Measurements from ENCODE around the gene ALPL.

Gene ALPL

DNA sequence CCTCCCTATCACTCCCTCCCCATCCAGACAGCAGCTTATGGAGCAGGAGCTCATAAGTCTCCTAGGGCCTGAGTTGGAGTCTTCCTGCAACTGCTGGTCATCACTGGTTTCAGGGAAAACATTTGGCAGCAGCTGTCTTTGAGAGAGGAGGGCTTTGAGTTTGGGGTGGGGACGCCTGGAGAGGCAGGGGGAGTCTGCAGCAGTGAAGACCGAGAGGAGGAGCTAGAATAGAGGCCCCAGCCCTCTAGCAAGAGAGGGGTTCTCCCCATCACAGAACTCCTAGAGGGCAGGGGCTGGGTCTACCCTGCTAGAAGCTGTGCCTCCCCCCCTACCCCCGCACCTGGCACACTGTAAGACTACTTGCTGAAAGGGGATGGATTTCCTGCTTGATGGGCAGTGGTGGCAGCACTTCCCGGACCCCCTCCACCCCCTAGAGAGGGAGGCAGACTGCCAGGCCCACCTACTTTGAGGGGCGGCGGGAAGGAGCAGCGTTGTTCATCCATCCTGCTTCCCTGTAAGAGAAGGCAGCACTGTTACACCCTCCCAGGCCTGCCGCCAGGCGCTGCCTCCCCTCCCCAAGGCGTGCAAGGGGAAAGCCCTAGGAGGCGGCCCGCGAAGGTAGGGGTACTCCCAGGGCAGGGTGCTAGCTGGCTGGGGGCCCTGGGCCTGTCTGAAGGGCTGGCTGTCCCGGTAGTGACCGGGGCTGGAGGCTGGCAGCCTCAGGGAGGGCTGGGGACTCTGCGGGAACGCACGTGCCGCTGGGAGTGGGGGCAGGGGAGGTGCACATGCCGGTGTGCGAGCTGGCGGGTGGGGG lies 109.5 kb downstream of the ALPL start:
- Histone ChIP-seq H3K27me3 (ENCODE audit: control insufficient read depth, insufficient read depth, low read length) (peaks cover 4% of the 10 kb centered on the region), H3K27ac (ENCODE audit: low read depth, low read length) (no peak overlapping the region), H3K36me3 (ENCODE audit: control insufficient read depth, insufficient read depth, low read length) (no peaks in the 10 kb centered on the region), H3K9ac (ENCODE audit: low read length) (no peak overlapping the region), H3K4me1 (ENCODE audit: control insufficient read depth, insufficient read depth, low read length) (no peaks in the 10 kb centered on the region), H3K4me3 (ENCODE audit: low read length) (no peak overlapping the region)

DNA sequence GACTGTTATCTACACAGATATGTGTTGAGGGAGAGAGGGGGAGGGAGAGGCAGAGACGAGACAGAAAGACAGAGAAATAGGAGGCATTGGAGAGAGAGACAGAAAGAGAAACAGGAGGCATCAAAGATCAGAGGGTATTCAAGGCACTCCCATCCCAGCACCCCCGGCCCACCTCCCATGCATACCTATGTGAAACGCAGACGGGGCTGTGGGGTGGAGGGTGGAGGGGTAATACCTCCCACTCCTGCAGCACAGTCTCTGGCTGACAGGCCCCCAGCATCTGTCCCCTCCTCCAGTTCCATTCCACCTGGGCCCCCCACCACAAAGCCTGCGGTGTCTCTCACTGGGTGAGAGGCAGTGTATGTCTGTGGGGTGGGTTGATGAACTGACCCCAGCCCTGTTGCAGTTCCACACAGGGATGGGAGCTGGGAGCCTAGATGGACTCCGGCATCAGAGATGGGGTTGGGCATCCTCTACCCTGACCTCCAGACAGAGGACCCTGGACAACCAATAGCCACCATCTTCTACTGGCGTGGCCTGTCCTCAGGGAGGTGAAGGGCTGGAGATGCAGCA lies 110.2 kb downstream of the ALPL start:
- H3K4me3 ChIP-seq (ENCODE audit: low read length): no peak overlapping the region
- peaks cover 4% of the 10 kb centered on the region for H3K27me3 ChIP-seq (ENCODE audit: control insufficient read depth, insufficient read depth, low read length)
- H3K4me1 ChIP-seq (ENCODE audit: control insufficient read depth, insufficient read depth, low read length): no peaks in the 10 kb centered on the region
- no peak overlapping the region for H3K27ac ChIP-seq (ENCODE audit: low read depth, low read length)
- H3K9ac ChIP-seq (ENCODE audit: low read length): no peak overlapping the region
- no peaks in the 10 kb centered on the region for H3K36me3 ChIP-seq (ENCODE audit: control insufficient read depth, insufficient read depth, low read length)

DNA sequence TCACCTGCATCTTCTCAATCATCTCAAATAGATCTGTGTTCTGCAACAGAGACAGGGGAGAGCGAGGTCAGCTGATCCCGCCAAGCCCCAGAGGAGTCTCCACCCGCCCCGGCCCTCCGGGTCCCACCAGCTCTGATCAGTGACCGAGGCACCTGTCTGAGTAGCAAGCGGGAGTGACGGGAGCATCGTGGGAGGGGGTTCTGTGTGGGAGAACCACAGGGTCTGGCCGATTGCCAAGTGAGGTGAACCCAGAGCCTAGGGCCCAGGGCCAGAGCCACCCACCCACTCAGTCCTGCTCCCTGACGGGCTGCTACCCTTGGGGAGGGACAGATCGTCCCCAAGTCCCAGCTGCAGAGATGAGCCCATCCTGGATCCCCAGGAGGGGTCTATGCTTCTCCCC lies 110.8 kb downstream of the ALPL start:
- H3K27me3 ChIP-seq (ENCODE audit: control insufficient read depth, insufficient read depth, low read length): peaks cover 4% of the 10 kb centered on the region
- H3K4me1 ChIP-seq (ENCODE audit: control insufficient read depth, insufficient read depth, low read length): no peaks in the 10 kb centered on the region
- no peak overlapping the region for H3K27ac ChIP-seq (ENCODE audit: low read depth, low read length)
- no peak overlapping the region for H3K4me3 ChIP-seq (ENCODE audit: low read length)
- H3K36me3 ChIP-seq (ENCODE audit: control insufficient read depth, insufficient read depth, low read length): no peaks in the 10 kb centered on the region
- H3K9ac ChIP-seq (ENCODE audit: low read length): no peak overlapping the region

DNA sequence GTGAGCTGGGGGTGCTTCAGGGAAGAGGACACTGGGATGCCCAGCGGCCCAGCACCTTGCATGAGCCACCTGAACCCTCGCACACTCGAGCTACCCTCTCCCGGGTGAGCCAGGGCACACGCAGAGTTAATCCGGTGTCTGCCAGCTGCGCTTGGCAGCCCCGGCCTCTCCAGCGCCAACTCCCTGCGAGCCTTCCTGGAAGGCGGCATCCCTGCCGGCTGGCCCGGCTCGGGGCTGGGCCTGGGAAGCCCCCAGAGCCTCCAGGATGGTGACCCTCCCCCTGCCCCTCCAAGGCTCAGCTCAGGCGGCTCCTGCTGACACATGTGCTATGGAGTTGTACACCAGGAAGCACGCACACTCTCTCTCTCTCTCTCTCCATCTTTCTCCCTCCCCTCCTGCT lies 111.3 kb downstream of the ALPL start:
- no peak overlapping the region for H3K4me3 ChIP-seq (ENCODE audit: low read length)
- H3K36me3 ChIP-seq (ENCODE audit: control insufficient read depth, insufficient read depth, low read length): no peaks in the 10 kb centered on the region
- no peak overlapping the region for H3K9ac ChIP-seq (ENCODE audit: low read length)
- H3K4me1 ChIP-seq (ENCODE audit: control insufficient read depth, insufficient read depth, low read length): no peaks in the 10 kb centered on the region
- H3K27me3 ChIP-seq (ENCODE audit: control insufficient read depth, insufficient read depth, low read length): peaks cover 4% of the 10 kb centered on the region
- H3K27ac ChIP-seq (ENCODE audit: low read depth, low read length): no peak overlapping the region

DNA sequence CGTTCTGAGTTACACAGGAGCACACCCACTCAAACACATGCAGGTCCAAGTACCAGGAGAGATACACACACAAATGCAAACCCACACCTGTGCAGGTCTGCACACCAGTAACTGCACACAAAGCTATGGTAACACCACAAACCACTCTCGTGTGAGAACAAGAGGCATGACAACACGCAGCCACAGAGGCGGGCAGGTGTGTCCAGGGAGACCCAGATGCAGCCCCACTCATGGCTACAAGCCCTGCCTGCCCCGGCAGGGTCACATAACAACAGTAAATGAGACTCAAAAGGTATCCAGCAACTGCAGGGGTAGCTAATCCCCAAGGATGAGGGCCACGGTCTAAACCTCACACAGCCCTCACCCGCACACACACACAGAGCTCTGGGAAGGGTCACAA lies 111.8 kb downstream of the ALPL start:
- no peak overlapping the region for H3K27ac ChIP-seq (ENCODE audit: low read depth, low read length)
- H3K9ac ChIP-seq (ENCODE audit: low read length): no peak overlapping the region
- H3K27me3 ChIP-seq (ENCODE audit: control insufficient read depth, insufficient read depth, low read length): peaks cover 4% of the 10 kb centered on the region
- no peaks in the 10 kb centered on the region for H3K36me3 ChIP-seq (ENCODE audit: control insufficient read depth, insufficient read depth, low read length)
- peak overlapping the region; percentile 49 for H3K4me3 ChIP-seq (ENCODE audit: low read length)
- H3K4me1 ChIP-seq (ENCODE audit: control insufficient read depth, insufficient read depth, low read length): no peaks in the 10 kb centered on the region

DNA sequence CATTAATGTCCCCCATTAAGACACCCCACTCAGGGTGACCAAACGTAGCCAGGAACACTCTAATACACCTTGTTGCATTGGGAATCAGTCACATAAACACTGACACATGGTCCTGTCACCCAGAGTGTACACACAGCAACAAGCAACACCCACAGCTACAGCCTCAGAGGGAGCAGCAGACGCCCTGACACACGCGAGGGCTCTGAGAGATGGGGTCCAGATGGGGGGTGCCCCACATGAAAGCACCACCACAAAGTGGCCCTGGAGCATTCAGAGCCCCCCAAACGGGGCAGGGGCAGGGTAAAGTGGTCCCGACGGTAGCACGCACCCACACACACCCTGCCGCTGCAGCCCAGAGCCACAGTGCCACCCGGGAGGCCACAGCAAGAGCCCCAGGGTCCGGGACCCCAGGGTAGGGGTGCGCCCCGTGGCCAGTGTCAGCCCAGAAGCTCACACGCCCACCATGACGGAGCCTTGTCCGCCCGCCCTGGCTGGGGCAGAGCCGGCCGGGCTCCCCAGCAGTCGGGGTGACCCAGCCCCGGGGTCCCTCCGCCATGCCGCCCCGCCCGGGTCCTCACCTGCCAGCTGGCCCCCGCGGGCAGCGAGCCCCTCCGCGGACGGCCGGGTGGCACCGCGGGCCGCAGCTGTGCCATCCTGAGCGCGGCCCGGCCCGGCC lies 112.7 kb downstream of the ALPL start:
- Histone ChIP-seq H3K36me3 (ENCODE audit: control insufficient read depth, insufficient read depth, low read length) (no peaks in the 10 kb centered on the region), H3K4me1 (ENCODE audit: control insufficient read depth, insufficient read depth, low read length) (no peaks in the 10 kb centered on the region), H3K4me3 (ENCODE audit: low read length) (peak overlapping the region; percentile 49), H3K27ac (ENCODE audit: low read depth, low read length) (no peak overlapping the region), H3K27me3 (ENCODE audit: control insufficient read depth, insufficient read depth, low read length) (peaks cover 4% of the 10 kb centered on the region), H3K9ac (ENCODE audit: low read length) (no peak overlapping the region)

DNA sequence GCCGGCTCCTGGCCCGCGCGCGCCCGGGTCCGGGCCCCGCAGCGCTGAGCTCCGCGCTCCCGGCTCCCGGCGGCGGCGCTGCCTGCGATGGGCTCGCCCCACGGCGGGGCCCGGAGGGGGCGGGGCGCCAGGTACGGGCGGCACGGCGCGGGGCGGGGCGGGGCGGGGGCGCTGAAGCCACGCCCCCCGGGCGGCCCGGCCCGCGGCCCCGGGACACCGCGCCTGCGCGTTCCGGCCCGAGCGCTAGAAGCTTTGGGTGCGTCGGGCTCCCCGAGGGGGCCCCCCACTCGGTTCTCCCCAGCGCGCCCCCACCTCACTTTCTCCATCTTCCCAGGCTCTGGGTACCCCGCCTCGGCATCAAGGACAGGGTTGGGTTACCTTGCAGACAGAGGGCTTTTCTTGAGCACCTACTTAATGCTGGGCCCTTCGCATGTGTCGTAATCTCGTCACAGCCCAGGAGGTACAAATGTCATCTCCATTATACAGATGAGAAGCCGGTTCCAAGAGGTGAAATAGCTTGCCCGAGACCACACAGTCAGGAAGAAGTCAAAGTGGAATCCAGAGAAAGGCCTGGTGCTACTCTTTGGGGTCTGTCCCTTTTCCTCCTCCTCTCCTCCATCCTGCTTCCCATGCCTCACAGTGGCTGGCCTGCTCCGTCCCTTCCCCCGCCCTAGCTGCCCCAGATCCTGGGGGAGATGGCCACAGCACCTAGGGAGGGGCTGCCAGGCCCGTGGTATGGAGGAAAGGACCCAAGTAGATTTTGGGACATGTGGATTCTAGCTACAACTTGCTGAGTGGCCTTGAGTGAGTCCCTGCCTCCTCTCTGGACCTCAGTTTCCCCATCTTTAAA lies 113.5 kb downstream of the ALPL start:
- Histone ChIP-seq H3K36me3 (ENCODE audit: control insufficient read depth, insufficient read depth, low read length) (no peaks in the 10 kb centered on the region), H3K9ac (ENCODE audit: low read length) (no peak overlapping the region), H3K27ac (ENCODE audit: low read depth, low read length) (no peak overlapping the region), H3K4me1 (ENCODE audit: control insufficient read depth, insufficient read depth, low read length) (no peaks in the 10 kb centered on the region), H3K4me3 (ENCODE audit: low read length) (no peak overlapping the region), H3K27me3 (ENCODE audit: control insufficient read depth, insufficient read depth, low read length) (peaks cover 4% of the 10 kb centered on the region)

DNA sequence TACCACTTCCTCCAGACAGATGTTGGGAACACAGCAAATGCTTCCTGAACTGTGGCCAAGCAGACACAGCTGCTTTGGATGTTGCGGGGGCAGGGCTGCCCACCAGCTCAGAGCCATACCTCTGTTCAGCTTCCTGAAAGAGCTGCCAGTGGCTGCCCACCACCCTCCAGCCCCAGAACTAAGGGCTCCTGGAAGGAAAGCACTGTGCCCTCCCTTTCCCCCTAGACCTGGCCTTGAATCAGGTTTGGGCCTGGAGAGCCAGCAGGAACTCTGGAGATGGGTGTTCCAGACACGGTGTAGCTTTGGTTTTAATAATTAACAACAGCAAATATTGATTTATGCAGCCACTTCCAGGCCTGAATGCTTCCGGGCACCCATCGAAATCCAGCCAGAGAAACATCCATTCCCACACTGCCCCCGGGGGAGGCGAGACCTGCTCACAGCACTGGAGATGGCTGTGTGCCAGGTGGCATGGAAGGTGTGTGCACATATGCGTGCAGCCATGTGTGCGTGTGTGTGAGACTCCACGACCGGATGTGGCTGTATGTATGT lies 114.3 kb downstream of the ALPL start:
- Histone ChIP-seq H3K27me3 (ENCODE audit: control insufficient read depth, insufficient read depth, low read length) (peaks cover 4% of the 10 kb centered on the region), H3K27ac (ENCODE audit: low read depth, low read length) (no peak overlapping the region), H3K4me3 (ENCODE audit: low read length) (no peak overlapping the region), H3K9ac (ENCODE audit: low read length) (no peak overlapping the region), H3K36me3 (ENCODE audit: control insufficient read depth, insufficient read depth, low read length) (no peaks in the 10 kb centered on the region), H3K4me1 (ENCODE audit: control insufficient read depth, insufficient read depth, low read length) (no peaks in the 10 kb centered on the region)

DNA sequence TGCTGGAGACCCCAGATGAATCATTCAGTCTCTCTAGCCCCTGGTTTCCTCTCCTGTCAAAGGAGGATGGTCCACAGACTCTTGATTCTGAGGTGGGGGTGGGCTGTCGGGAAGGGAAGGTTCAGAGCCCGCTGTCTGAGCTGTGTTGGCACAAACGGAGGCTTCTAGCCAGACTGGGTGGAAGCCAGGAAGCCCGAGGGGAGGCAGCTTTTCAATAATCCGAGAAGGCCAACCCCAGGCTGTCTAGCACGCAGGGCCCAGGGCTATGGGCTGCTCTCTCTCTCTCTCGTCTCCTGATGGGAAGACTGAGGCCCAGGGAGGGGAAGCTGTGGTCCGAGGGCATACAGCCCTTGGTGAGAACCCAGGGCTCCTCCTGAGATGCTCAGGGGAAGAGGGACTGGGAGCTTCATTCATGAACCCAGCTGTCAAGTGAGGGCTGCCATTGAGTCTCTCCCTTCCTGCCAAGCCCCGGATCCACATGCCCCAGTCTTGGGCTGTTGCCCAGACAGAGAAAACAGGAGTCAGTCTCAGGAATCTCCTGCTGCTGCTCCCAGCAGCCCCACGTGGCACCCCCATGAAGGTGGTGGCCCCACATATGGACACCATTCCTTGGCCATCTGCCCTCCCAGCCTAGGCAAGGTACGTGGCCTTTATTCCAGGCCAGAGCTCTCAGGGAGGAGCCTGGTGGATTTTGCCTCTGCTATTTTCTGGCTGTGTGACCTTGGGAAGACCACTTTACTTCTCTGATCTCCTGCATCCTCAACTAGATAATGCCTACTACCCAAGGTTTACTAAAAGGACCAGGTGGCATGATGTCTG lies 115.6 kb downstream of the ALPL start:
- no peak overlapping the region for H3K9ac ChIP-seq (ENCODE audit: low read length)
- H3K36me3 ChIP-seq (ENCODE audit: control insufficient read depth, insufficient read depth, low read length): no peaks in the 10 kb centered on the region
- no peak overlapping the region for H3K4me3 ChIP-seq (ENCODE audit: low read length)
- no peaks in the 10 kb centered on the region for H3K4me1 ChIP-seq (ENCODE audit: control insufficient read depth, insufficient read depth, low read length)
- H3K27me3 ChIP-seq (ENCODE audit: control insufficient read depth, insufficient read depth, low read length): peaks cover 7% of the 10 kb centered on the region
- no peak overlapping the region for H3K27ac ChIP-seq (ENCODE audit: low read depth, low read length)

DNA sequence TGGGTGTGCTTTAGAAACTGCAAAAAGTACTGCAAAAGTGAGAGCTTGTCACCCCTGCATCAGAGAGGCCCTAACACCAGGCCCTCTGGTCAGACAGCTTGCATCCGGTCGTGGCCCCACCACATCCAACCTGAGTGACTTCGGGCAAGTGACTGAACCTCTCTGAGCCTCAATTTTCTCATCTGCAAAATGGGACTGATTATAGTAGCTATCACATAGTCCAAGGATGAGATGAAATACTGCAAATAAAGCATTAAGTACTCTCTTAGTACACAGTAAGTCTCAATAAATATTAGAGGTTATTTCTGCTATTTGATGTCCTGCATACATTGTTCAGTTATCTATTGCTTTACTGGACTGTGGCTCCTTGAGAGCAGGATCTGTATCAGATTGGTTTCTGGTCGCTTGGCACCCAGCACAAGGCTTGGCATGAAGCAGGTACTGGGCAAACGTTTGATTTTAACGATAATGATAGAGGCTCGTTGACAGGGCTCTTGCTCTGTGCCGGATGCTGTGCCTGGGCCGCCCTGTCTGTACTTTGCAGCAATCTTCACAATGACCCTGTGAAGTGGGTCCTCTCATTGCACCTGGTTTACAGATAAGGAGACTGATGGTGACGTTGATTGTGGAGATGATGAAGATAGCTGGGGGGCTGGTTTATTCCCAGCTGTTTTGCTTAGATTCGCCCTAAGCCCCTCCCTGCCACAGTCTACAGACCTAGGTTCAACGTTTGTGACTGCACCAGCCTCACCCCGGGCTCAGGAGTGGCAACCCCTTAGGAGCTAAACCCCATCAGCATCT lies 116.4 kb downstream of the ALPL start:
- Histone ChIP-seq H3K4me1 (ENCODE audit: control insufficient read depth, insufficient read depth, low read length) (no peaks in the 10 kb centered on the region), H3K36me3 (ENCODE audit: control insufficient read depth, insufficient read depth, low read length) (no peaks in the 10 kb centered on the region), H3K27me3 (ENCODE audit: control insufficient read depth, insufficient read depth, low read length) (peaks cover 7% of the 10 kb centered on the region), H3K9ac (ENCODE audit: low read length) (no peak overlapping the region), H3K27ac (ENCODE audit: low read depth, low read length) (no peak overlapping the region), H3K4me3 (ENCODE audit: low read length) (no peak overlapping the region)

DNA sequence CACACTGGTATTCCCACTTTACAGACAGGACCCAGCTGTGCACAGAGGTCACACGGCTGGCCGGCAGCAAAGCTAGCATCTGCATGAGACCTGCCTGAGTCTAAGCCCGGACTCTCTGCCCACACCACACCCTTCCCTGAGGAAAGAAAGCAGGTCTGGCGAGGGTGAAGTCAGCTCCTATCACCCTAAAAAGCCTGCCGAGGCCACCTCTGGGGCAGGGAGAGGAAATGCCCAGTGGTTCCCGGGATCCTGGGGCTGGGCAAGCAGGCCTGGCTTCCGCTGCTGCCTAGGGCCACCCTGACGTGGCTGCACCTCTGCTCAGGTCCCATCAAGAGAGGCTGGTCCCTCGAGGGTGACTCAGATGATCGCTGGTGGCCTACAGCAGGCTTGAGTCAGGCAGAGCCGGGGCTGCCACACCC lies 117.7 kb downstream of the ALPL start:
- Histone ChIP-seq H3K36me3 (ENCODE audit: control insufficient read depth, insufficient read depth, low read length) (no peaks in the 10 kb centered on the region), H3K27me3 (ENCODE audit: control insufficient read depth, insufficient read depth, low read length) (peaks cover 7% of the 10 kb centered on the region), H3K27ac (ENCODE audit: low read depth, low read length) (no peak overlapping the region), H3K9ac (ENCODE audit: low read length) (no peak overlapping the region), H3K4me1 (ENCODE audit: control insufficient read depth, insufficient read depth, low read length) (no peaks in the 10 kb centered on the region), H3K4me3 (ENCODE audit: low read length) (no peak overlapping the region)
